HEK293T (cell line): Measurements from ENCODE around the gene CREB3L1.
"Not testable (repeated sequence)": the region's sequence is repeated elsewhere in the genome, so short reads cannot be mapped to it uniquely, and the experiment has no call there.

ENCODE experiments used
- ARNT ChIP-seq: fragments of 450-650 bp; IDR thresholded peaks from 2 replicates; pipeline ENCODE4 v1.6.1; 2017; ENCODE audit warnings: mild to moderate bottlenecking
- BHLHE40 ChIP-seq: fragments of 450-650 bp; IDR thresholded peaks from 2 replicates; pipeline ENCODE4 v1.6.1; 2016; ENCODE audit warnings: mild to moderate bottlenecking, moderate library complexity, borderline replicate concordance
- CTBP1 ChIP-seq: fragments of 450-650 bp; IDR thresholded peaks from 2 replicates; pipeline ENCODE4 v1.6.1; 2016; ENCODE audit warnings: borderline replicate concordance
- ELF4 ChIP-seq: fragments of 450-650 bp; IDR thresholded peaks from 2 replicates; pipeline ENCODE4 v1.6.1; 2017; ENCODE audit warnings: antibody characterized with exemption
- FOXM1 ChIP-seq: fragments of 450-650 bp; IDR thresholded peaks from 2 replicates; pipeline ENCODE4 v1.6.1; 2017; ENCODE audit warnings: mild to moderate bottlenecking, borderline replicate concordance
- HDGF ChIP-seq: fragments of 450-650 bp; IDR thresholded peaks from 2 replicates; pipeline ENCODE4 v1.6.1; 2017; ENCODE audit warnings: antibody characterized with exemption, borderline replicate concordance
- LEF1 ChIP-seq: fragments of 450-650 bp; IDR thresholded peaks from 2 replicates; pipeline ENCODE4 v1.6.1; 2017; ENCODE audit warnings: mild to moderate bottlenecking, borderline replicate concordance
- SP1 ChIP-seq: fragments of 450-650 bp; IDR thresholded peaks from 2 replicates; pipeline ENCODE4 v1.6.1; 2017
- SUZ12 ChIP-seq: fragments of 450-650 bp; IDR thresholded peaks from 2 replicates; pipeline ENCODE4 v1.6.1; 2016; ENCODE audit warnings: mild to moderate bottlenecking
- TARDBP ChIP-seq: fragments of 450-650 bp; IDR thresholded peaks from 2 replicates; pipeline ENCODE4 v1.6.1; 2016
- ZNF384 ChIP-seq: fragments of 450-650 bp; IDR thresholded peaks from 2 replicates; pipeline ENCODE4 v1.6.1; 2016

DNA sequence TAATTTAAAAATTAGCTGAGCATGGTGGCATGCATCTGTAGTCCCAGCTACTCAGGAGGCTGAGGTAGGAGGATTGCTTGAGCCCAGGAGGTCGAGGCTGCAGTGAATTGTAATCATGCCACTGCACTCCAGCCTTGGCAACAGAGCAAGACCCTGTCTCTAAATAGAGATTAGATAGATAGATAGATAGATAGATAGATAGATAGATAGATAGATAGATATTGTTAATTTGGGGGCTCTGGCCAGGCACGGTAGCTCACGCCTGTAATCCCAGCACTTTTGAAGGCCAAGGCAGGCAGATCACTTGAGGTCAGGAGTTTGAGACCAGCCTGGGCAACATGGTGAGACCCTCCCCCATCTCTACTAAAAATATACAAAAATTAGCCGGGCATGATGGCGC is 18.1 kb upstream of the CREB3L1 start:
- TF ChIP-seq HDGF, SP1, BHLHE40, TARDBP, ZNF384, ELF4, LEF1, CTBP1, ARNT, SUZ12, FOXM1: not testable (repeated sequence)
